ENCODE data around the gene NCK2.

NCK2 gene

GRCh38 chr2:105872142-105872728 is 127.5 kb downstream of the NCK2 start:
- no peak for DNase-seq

DNA sequence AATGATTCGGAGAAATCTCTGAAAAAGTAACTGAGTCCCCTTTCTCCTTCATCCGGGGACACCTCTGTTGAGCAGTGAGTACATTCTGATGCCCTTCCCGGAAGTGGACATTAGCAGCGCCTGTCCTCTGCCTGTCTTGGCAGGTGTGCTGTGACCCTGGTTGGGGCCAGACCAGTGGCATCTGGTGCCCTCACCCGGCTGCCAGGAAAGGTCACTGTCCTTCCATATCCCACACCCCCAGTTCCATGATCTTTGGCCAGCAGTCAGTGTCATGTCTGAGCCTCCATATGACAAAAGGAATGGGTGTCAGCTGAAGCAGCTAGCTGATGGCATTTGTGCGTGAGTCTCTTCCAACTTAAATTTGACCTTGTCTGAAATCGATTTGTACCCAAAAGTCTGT is 128.1 kb downstream of the NCK2 start:
- DNase-seq: no peak

DNA sequence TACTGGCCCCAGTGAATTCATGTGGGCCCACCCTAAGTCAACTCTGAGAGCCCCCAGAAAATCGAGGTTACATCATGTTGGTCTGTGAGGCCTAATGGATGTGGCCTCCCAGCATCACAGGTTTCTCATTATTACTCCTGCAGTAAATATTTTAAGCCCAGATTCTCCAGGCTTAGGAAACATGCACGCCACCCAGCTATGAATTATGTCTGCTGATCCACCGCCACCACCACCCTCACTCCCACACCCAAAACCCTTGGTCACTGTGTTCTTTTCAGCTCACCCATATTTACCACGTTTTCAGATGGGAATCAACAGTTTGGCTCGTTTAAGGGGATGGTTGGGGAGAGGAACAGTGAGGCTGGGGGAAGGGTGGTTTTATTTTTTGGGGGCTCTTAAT is 128.6 kb downstream of the NCK2 start:
- no peak for DNase-seq

DNA sequence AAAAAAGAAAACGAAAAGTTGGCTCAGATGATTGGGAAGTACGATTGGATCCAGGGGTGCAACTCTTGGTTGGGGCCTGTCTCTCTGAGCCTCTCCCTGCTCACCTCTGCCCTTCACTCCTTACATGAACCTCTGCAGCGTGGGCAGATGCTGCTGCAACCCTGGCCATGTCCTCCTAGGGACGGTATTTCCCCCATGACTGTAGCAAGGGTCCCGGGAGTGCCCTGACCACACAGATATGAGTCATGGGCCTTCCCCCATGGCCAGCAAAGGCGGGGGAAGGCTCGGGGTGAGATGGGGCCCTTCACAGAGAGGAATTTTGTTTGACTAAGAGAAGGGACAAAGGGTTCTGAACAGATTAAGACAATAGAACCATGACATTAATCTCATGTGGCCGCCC is 129.0 kb downstream of the NCK2 start:
- DNase-seq: no peak

DNA sequence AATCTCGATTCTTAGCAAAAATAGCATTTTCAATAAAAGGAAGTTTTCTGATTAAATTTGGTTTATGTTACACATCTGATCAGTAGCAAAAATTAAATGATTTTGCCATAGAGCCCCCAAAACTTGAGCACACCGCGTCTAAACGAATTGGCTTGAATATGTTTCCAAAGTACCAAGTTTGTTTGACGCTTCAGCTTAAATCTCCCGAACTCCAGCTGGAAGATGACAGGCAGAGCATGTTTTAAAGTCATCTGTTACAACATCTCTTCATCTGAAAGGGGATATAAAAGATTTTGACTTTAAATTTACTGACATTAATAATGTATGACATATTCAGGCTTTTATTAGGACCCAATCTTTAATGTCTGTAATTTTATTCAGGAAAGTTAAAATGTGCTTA is 129.8 kb downstream of the NCK2 start:
- no peak for DNase-seq

DNA sequence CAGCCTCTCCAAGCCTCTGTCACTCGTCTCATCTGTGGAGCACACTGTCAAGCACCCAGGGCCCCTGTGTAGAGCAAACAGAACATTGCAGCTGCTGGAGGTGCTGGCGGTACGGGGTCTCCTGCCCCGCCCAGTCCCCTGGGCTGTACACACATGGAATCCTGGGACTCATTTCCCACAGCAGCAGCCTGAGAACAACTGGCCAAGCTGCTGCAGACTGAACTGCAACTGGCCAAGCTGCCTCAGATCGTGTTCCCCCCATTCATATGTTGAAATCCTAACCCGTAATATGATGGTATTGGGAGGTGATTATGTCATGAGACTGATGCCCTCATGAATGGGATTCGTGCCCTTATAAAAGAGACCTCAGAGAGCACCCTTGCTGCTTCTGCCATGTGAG is 130.5 kb downstream of the NCK2 start:
- DNase-seq: no peak

DNA sequence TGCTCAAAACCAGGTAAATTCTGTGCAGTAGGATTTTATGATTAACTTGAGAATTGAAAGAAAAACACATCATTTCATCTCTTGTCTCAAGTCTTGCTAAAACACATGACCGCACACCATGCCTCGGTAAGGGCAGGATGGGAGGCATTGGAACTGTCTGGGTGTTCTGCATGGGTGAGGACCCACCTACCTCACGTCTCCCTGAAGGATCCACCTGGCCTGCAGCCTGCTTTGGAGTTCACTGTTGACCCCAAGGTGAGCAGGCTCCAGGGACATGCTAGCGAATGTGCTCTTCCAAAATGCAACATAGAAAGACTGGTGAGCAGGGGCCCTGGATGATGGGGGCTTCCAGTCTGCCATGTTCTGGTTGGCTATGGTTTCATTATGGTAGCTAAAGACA is 131.5 kb downstream of the NCK2 start:
- DNase-seq: no peak

- DNase-seq: no peak
These were observed 133.2 kb downstream of the NCK2 start for GRCh38 chr2:105877945-105878344.

- DNase-seq: no peak
These were observed 134.5 kb downstream of the NCK2 start for GRCh38 chr2:105879106-105879802.

DNA sequence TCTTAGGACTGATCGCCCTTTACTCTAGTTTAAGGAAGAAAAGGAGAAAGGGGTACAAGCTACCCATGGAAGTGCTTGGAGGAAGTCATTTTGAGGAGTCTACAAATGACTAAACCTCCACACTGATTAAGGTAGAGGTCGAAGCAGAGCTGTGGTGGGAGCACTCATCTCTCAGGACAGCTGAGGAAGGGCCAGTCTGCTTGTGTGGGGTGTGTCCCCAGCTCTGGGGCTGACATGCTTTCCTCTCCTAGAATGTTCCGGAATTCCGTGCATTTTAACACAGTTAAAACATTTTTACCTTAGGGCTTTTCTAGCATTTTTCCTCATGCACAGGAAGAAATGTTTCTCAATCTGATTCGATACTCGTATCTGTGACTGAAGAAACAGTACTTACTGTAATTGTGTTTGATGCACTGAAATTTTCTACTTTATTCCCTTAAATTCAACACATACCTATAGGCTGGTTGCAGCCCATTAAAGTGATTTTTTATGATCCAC is 135.1 kb downstream of the NCK2 start:
- no peak for DNase-seq

DNA sequence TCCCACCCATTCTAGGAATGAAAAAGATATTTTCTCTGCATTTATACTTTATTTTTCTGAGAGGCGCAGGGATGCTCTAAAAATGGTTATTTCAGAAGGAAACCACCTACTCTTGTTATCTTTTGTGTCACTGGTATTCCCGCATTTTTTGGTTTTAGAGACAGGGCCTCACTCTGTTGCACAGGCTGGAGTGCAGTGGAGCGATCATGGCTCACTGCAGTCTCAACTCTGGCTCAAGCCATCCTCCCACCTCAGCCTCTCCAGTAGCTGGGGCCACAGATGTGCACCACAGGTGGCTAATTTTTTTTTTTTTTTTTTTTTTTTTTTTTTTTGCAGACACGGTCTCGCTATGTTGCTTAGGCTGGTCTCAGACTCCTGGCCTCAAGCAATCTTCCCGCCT is 135.9 kb downstream of the NCK2 start:
- no peak for DNase-seq

GRCh38 chr2:105881286-105882136 is 136.8 kb downstream of the NCK2 start:
- no peak for DNase-seq

DNA sequence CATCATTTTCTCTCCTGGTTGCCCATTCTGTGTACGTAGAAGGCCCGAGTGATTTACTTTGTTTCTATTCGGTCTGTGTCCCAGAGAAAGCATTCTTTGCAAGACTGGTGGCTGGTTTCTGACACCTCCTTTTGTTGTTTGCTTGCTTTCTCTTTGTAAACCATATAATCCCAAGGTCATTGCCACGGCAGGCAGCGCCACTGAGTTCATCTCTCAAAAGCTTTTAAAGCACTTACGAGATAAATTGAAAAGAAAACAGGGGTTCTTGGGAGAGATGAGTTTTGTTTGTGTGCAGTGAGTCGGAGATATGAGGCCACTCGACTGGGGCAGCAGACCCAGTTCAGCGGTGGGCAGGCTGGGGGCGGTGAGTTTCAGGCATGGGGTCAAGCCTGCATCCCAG is 137.6 kb downstream of the NCK2 start:
- DNase-seq: no peak

DNA sequence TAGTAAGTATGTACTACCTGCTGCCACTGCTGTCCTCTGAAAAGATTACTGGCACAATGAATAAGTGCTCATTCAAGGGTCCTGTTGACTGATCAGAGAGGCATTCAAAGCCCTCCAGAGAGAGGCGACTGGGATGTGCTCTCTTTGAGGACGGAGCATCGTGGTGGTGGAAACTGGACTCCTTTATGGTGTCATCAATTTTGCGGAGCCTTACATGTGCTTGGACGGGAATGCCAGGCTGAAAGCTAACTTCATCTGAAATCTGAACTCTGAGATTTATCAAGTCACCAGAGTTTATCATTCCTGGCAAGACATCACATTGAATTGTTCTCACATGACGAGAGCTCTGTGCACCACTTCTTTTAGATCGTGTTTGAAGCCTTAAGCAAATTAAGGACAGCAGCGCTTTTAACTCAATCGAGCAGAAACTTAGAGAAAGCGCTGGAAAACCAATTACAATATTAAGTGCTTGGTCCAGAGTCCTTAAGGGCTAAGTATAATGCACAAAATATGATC is 138.3 kb downstream of the NCK2 start:
- no peak for DNase-seq

DNA sequence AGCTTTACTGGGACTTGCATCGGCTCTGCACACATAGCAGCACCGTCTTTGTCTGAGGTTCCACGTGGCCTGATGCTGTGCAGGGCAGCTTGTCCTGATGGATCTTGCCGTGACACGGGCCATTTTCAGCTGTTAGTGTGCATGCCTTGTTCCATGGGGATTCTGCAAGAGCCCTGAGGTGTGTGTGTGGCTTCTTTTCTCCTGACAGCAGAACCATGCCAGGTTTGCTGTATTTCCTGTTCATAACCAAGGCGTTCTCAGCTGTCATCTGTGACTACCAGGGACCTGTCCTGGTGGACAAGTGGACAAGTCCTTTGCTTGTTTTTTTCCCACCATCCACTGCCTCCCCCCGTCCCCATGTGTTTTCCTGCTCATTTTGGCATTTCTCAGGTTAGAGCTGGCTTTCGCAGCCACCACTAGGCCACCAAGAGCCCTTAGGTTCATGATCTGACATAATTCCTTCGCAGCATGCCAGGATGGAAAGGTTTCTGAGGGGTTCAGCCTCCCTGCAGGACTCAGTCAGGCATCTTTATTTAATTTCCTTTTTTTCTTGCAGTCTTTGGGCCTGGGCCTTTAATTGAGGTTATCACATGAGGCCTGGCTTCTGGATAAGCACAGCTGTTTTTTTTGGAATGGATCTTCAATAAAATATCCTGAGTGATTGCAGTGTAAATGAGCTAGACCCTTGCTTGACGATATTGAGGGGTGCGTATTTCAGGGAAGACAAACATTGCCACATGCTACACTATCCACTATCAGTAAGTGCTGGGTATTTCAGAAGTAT is 139.4 kb downstream of the NCK2 start:
- no peak for DNase-seq

DNA sequence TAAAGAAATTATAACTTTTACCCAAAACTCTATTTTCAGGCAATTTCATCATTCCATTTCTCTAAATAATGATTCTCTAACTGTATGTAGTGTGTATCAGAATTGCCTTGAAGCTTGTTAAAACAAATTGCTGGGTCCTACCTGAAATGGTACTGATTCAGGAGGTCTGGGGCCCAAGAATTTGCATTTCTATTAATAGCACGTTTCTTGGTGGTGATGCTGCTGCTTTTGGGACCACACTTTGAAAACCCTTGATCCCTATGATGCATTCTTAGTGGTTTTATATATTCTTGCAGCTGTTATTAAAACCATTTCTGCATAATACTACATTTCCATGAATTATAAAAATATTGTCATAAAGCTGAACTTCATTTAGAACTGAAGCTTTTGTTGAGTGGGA is 140.7 kb downstream of the NCK2 start:
- no peak for DNase-seq

- DNase-seq: no peak
These were observed 141.3 kb downstream of the NCK2 start for GRCh38 chr2:105886029-105886454.

DNA sequence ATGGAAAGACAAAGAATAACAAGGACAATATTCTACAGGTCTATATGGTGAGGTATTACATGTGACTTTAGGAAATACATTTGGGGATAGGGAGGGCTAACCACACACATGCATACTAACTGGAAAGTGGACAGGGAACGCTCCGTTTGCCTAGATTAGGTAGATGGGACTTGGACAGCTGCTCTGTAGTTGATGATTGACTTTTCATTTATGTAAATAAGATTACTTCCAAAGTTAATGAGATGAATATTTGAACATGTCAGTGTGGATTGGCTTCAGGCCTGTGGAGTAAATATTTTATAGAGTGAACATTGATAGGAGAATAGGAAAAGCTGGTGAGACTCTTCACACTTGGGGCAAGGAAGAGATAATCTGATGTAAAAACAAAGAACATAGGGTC is 142.0 kb downstream of the NCK2 start:
- DNase-seq: no peak

- DNase-seq: no peak
These were observed 142.5 kb downstream of the NCK2 start for GRCh38 chr2:105887256-105887655.

- DNase-seq: no peak
These were observed 143.9 kb downstream of the NCK2 start for GRCh38 chr2:105888625-105889024.

DNA sequence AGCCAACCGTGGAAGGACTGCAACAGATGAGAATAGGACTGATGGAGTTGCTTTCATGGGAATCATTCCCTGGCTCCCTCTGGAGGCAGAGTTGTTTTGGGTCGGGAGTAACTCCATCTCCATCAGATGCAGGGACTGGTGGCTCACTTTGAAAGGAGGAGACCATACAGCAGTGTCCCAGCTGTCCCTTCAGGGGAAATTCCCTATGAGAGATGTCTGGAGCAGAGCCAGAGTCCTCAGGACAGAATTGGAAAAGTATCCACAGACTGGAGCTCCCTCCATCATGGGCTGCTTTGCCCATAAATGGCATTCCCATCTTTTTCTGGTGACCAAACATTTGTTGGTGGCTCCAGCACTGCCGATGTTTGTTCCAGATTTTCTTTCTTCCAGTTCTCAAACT is 144.3 kb downstream of the NCK2 start:
- DNase-seq: no peak

DNA sequence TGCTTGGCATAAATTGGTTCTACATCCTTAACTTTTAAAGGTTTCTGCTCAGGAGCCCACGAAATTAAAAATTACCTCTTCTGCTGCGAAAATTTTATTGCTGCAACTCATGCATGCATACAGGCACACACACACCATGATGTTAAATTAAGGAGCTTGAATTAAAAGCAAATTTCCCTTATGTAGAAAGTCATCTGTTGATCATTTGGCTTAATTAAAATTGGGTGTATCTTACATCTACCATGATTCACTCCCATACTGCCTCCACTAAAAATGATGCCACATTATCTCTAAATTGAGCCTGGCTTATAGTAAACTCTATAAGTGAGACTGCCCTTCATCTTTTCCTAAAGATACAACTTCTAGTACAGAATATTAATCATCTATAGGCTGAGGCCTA is 145.4 kb downstream of the NCK2 start:
- DNase-seq: no peak

Measured in right kidney (tissue), 1 donor.